ENCODE results near the gene GNPTAB.
A peak's percentile ranks its signal among the peaks of the same experiment; 100 is the strongest.
"Not testable (repeated sequence)": the region's sequence is repeated elsewhere in the genome, so short reads cannot be mapped to it uniquely, and the experiment has no call there.

Gene GNPTAB

DNA sequence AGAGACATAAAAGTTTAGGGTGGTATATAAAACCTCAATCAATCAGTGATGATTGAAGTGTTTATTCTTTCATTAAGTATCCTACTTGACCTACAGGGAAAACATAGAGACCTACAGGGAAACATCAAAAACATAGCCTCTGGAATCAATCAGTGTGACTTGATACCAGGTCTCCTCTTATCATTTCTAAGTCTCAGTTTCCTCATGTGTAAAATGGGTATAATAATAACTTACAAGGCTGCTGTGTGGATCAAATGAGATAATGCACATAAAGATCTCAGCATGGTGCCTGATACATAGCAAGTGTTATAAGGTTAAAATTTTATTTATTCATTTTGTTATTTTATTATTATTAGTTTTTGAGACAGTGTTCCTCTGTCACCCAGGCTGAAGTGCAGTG lies 22.2 kb upstream of the GNPTAB start:
- no peak for DNase-seq (ENCODE audit: low read depth in 2 of 2)

DNA sequence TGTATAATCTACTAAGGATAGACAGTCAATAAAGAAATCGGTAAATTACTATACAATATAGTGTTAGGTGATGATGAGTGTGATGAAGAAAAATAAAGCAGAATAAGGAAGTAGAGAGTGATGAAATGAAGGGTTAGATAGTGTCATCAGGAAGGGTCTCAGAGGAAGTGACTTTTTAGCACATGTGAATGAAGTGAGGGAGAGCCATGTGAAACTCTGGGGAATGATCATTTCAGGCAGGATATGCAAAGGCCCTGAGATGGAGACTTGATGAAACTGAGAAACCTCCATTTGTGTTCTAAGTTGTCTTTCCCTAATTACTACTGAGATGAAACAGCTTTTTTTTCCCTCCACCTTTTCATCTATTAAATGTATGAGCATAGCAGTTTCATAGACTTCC lies 19.4 kb upstream of the GNPTAB start:
- DNase-seq (ENCODE audit: low read depth in 2 of 2): no peak

DNA sequence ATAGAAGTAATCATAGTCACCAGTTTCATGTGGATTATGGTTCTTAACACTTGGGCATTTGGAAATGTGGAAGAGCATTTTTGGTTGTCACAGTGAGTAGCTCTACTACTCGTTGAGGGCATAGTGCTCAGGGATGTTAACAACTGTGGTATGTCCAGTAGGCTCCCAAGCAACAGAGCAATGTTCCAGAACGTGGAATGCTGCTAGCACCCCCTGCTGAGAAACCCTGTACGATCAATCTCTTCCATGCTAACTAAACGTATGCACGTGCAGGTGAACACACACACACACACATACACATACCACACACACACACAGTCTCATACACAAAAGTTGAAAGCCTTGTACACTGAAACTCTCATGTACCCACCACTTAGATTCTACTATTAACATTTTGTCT lies 16.6 kb upstream of the GNPTAB start:
- DNase-seq (ENCODE audit: low read depth in 2 of 2): no peak

DNA sequence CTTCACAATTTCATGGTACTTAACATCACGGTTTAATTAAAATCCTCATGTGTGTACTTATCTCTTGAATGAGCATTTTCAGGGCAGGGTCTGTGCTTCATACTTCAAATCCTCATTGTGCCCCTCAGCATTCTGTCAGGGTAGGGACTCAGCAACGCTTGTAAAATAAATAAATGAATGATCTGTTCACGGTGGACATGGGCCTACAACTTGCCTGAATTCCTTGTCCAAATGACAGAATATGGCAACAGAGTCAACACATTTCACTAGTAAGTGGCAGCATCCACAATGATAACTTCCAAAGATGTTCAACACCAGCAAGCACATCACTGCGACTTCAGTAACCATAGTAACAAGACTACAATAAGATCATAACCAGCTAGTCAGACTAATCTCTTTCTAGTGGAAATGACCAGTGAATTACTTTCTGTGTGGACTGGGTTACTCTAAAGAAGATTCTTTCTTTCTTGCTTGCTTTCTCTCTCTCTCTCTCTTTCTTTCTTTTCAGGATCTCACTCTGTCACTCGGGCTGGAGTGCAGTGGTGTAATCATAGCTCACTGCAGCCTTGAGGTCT lies 14.5 kb upstream of the GNPTAB start:
- DNase-seq (ENCODE audit: low read depth in 2 of 2): no peak

DNA sequence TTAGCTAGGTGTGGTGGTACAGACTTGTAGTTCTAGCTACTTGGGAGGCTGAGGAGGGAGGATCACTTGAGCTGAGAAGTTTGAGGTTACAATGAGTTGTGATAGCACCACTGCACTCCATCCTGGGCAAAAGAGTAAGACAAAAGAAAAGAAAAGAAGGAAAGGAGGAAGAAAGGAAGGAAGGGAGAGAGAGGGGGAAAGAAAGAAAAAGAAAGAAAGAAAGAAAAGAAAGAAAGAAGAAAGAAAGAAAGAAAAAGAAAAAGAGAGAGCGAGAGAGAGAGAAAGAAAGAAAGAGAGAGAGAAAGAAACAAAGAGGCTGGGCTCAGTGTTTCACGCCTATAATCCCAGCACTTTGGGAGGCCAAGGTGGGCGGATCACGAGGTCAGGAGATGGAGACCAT lies 10.3 kb upstream of the GNPTAB start:
- no peak for DNase-seq (ENCODE audit: low read depth in 2 of 2)

DNA sequence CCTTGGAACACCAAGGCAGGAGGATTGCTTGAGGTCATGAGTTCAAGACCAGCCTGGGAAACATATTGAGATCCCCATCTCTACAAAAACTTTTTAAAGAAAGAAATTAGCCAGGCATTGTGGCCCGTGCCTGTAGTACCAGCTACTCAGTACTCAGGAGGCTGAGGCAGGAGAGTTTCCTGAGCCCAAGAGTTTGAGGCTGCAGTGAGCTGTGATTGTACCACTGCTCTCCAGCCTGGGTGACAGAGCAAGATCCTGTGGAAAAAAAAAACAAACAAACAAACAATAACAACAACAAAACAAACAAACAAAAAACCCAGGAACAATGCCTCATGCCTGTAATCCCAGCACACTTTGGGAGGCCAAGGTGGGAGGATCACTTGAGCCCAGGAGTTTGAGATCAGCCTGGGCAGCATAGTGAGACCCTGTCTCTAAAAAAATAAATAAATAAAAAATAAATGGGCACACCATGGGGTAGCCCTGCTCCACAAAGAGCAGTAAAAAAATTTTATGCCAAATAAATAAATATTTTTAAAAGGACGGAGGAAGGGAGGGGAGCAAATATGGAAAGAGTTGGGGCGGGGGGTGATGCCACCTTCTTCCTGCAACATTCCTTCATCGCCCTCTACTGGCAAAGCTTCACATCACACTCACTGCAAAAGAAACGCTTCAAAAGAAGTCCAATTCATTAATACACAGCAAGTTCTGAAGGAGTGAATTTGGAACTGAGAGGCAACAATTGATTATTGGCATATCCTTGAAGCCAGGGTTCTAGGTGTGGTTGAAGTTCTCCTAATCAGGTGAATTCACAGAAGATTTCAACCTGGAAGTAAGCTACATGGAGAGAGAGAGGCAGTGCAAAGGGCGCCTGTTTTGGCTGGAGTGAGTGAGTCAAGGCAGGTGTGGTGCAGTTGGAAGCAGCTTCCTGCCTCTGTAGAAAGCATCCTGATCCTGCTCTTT lies 8.8 kb upstream of the GNPTAB start:
- peak; percentile 37 to 50 for DNase-seq (ENCODE audit: low read depth in 2 of 2)

DNA sequence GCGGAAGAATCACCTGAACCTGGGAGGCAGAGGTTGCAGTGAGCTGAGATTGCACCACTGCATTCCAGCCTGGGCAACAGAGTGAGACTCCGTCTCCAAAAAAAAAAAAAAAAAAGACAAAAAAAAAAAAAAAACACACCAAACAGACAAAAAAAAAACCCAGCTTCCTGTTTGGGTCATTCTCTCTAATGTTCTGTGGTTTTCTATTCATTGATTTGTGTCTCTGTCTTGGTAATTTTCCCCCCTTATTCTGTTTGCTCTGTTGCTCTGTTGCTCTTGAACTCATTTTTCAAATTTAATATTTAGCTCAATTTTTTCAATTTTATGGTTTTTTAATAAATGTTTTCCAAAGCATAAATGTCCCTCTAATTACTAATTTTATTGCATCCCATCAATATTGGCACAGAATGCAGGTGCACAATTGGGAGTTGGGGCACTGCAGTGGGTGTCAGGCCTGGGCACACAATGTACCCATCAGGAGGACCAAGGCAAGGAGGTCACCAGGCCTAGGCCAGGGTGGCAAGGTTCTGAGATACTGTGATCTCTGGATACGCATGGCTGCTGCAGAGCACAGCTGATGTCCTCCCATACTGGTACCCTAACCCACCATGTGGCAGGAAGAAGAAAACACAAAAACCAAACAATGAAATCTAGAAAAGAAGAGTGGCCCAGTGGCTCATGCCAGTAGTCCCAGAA lies 8.0 kb upstream of the GNPTAB start:
- no peak for DNase-seq (ENCODE audit: low read depth in 2 of 2)

DNA sequence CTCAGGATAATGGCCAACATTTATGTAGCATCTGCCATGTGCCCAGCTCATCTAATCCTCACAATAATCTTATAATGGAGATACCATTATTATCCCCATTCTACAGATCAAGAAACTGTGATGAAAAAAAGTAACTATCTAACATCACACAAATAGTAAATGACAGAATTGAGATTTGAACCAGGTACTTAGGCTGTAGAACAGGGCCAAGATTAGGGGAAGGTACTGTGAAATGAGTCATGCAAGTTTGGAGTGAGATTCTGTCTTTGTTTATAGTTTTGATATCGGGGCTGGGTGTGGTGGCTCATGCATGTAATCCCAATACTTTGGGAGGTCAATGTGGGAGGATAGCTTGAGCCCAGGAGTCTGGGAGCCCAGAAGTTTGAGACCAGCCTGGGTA lies 1.3 kb upstream of the GNPTAB start:
- DNase-seq (ENCODE audit: low read depth in 2 of 2): no peak

DNA sequence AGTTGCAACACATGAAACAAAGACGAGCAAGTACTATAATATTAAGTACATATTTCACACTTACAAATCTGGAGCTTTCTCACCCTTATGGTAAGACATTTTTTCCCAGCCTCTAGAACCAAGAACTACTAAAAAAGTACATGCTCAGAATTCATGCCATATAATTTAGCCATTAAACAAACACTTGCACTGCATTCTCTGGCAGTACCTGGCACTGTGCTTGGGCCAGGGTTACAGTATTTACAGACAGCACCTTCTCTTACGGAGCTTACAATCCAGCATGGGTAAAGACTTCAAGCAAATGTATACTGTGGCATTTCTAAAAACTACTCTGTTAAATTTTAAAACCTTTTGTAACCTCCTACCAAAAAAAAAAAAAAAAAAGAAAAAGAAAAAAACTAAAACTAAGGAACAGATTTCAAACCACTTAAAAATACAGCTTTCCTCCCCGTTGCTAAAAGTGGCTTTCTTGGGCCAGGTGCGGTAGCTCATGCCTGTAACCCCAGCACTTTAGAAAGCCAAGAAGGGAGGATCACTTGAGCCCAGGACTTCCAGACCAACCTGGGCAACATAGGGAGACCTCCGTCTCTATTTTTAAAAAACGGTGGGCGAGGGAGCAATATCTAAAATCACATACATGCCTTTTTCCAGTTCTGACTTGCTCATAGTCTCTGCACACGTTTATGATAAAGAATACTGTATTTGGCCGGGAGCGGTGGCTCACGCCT lies 956 bp downstream of the GNPTAB start:
- no peak for DNase-seq (ENCODE audit: low read depth in 2 of 2)

DNA sequence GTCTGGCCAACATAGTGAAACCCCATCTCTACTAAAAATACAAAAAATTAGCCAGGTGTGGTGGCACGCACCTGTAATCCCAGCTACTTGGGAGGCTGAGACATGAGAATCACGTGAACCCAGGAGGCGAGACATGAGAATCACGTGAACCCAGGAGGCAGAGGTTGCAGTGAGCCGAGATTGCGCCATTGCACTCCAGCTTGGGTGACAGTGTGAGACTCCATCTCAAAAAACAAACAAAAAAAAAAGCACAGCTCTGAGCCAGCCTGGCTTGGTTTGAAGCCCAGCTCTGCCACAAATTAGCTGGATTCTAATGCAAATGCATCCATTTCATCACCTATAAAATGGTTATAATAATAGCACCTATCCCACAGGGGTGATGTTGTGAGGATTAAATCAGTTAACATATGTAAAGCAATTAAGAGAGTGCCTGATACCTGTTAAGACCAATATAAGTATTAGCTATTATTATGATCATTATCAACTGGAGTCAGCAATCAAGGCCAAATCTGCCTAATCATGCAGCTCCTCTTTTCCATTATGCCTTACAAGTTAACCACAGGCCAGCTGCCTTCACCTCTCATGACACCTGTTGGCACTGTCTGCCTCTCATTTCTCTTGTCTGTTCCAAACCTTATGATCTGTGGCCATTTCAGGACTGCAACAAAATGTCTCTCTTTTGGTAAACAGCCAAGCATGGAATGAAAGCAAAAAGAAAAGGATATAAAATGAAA lies 2.1 kb downstream of the GNPTAB start:
- DNase-seq (ENCODE audit: low read depth in 2 of 2): no peak

DNA sequence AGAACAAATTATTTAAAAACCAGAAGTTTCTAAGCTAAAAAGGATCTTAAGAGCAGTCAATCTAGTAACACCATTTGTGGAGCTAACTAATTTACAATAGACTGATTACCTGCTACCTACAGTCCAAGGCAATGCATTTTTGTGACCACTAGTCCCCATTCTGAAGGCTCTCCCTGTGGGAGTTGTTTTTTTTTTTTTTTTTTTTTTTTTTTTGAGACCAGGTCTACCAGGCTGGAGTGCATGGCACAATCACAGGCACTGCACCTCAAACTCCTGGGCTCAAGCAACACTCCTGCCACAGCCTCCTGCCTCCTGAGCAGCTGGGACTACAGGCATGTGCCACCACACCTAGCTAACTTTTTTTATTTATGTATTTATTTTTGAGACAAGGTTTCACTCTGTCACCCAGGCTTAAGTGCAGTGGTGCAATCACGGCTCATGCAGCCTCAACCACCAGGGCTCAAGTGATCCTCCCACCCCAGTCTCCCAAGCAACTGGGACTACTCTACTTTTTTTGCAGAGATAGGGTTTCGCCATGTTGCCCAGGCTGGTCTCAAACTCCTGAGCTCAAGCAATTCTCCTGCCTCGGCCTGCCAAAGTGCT lies 3.9 kb downstream of the GNPTAB start:
- DNase-seq (ENCODE audit: low read depth in 2 of 2): no peak

DNA sequence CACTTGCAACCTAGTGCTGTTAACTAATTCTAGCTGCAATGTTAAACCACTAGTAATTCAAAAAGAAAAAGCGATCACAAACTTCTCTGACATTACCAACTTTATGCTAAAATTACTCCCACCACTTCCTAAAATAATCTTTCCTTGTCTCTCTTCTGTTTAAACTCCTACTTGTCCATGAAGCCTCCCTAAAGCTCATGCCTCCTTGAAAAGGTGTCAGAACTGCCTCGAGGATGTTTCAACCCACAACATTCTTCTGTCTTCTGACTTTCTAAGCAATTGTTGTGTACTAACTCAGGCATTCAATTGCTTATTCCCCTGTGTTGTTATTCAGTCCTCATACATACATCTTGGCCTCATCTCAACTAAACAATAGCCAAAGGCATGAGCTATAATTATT lies 5.9 kb downstream of the GNPTAB start:
- DNase-seq (ENCODE audit: low read depth in 2 of 2): no peak

DNA sequence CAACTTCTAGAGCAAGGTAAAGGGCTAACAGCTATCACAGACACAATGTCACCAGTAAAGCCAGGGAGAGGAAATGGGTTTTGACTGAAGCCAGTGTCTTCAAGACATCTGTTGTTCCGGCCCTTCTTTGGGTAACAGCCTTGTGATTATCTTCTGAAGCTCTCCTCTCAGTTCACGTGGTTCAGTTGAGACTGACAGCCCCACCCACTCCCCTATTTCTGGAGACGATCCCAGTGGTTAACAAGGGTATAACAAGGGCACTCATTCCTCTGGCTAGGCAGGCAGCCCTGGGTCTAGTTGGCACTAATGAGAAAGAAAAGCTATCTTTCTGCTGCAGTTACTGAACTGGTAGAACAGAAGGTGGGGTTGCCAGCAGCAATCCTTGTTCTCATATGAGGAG lies 6.9 kb downstream of the GNPTAB start:
- peak; percentile 17 to 28 for DNase-seq (ENCODE audit: low read depth in 2 of 2)

DNA sequence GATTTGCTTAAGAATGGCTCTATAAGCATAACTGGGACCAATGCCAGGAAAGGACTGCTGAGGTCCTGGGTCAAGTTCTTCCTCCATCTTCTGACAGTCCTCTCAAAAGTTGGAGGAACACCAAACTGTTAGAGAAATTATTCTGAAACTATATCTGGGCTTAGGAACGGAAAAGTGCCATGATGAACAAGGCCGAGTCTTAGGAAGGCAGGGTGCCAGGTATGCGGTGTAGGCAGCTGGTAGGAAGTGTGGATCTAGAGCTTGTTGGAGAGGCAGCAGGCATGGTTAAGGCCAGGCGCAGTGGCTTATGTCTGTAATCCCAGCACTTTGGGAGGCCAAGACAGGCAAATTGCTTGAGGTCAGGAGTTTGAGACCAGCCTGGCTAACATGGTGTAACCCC lies 7.7 kb downstream of the GNPTAB start:
- DNase-seq (ENCODE audit: low read depth in 2 of 2): no peak

DNA sequence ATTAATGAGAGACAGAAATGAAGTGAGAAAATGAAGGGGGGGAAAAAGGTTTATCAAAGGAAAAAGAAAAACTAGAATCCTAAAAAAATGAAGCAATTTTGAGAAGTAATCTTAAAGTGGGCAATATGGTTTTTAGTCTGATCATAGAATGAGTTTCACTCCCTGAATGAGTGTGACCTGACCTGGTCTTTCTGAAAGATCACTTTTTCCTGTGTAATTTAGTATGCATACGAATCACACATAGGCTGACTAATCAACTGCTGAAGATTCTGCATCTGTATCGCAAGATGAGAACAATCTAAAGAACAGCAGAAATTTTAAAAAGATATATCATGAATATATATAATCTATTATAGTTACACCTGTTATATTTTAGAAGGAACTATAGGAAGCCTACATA lies 11.3 kb downstream of the GNPTAB start:
- no peak for DNase-seq (ENCODE audit: low read depth in 2 of 2)

DNA sequence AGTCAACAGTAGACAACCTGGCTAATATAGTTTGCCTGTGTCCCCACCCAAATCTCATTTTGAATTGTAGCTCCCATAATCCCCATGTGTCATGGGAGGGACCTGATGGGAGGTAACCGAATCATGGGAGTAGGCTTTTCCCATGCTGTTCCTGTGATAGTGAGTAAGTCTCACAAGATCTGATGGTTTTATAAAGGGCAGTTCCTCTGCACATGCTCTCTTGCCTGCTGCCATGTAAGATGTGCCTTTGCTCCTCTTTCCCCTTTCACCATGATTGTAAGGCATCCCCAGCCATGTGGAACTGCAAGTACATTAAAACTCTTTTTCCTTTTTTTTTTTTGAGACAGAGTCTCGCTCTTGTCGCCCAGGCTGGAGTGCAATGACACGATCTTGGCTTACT lies 12.1 kb downstream of the GNPTAB start:
- DNase-seq (ENCODE audit: low read depth in 2 of 2): not testable (repeated sequence)

DNA sequence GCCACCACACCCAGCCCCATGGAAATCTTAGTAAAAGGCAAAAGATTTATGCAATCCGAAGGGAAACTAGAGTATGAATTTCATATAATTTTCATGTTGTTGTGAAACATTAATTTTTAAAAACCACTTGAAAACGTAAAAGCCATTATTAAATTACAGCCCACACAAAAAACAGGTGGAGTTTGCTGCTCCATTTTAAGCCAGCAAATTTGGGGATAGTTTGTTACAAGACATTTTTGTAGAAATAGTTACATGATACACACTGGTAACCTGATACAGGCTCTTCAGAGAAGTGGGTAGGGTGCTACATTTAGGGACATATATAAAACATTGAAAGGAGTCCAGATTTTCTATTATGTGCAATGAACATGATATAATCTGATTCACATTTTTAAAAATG lies 17.6 kb downstream of the GNPTAB start:
- DNase-seq (ENCODE audit: low read depth in 2 of 2): no peak

DNA sequence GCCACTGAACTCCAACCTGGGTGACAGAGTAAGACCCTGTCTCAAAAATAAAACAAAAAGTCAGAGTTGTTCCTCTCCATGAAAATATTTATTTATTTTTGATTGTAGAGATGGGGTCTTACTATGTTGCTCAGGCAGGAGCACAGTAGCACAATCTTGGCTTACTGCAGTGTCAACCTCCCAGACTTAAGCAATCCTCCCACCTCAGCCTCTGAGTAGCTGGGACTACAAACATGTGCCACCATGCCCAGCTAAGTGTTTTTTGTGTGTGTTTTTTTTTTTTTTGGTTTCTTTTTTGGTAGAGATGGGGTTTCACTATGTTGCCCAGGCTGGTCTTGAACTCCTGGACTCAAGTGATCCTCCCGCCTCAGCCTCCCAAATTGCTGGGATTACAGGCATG lies 18.0 kb downstream of the GNPTAB start:
- not testable (repeated sequence) for DNase-seq (ENCODE audit: low read depth in 2 of 2)

DNA sequence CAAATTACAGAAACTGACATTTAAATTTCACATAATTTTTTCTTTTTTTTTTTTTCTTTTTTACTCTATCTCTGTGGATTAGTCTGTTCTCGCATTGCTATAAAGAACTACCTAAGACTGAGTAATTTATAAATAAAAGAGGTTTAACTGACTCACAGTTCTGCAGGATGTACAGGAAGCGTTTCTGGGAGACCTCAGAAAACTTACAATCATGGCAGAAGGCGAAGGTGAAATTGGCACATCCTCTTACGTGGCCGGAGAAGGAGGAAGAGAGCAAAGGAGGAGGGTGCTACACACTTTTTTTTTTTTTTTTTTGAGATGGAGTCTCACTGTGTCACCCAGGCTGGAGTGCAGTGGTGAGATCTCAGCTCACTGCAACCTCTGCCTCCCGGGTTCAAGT lies 19.4 kb downstream of the GNPTAB start:
- not testable (repeated sequence) for DNase-seq (ENCODE audit: low read depth in 2 of 2)

DNA sequence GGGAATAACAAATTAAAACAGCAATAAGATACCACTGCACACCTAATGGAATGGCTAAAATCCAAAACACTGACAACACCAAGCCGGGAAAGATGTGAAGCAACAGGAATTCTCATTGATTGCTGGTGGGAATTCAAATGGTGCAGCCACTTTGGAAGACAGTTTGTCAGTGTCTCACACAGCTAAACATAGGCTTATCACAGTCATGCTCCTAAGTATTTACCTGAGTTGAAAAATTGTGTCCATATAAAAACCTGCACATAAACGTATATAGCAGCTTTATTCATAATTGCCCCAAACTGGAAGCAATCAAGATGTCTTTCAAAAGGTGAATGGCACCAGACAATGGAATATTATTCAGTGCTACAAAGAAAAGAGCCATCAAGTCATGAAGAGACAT lies 21.6 kb downstream of the GNPTAB start:
- no peak for DNase-seq (ENCODE audit: low read depth in 2 of 2)

DNA sequence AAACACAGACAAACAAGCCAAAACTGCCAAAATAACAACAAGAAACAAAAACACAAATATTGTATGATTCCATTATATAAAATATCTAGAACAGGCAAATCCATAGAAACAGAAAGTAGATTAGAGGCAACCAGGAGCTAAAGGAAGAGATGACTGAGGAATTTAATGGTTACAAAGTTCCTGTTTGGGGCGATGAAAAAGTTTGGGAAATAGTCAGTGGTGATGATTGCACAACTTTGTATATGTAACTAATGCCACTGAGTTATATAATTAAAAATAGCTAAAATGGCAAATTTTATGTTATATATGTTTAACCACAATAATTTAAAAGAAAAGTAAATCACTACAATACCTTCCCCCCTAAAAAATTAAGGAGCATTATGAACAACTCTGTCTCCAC lies 24.5 kb downstream of the GNPTAB start:
- DNase-seq (ENCODE audit: low read depth in 2 of 2): no peak

All from stimulated activated CD4-positive, alpha-beta T cell treated with anti-CD3 and anti-CD28 coated beads, Interleukin-1b, Interleukin-23, amount 100 ng/mL, for 1 hour (primary cell).